Measurements from ENCODE around the gene POLR2M. TPM values are rescaled to one million over a fixed set of nuclear protein-coding genes. Genes with fewer than 3 reads are reported as not detected.
A peak's percentile ranks its signal among the peaks of the same experiment; 100 is the strongest.

POLR2M gene
- total and polyA plus RNA-seq, 4 donors, result 20.6 to 306 (median 84.8) TPM

DNA sequence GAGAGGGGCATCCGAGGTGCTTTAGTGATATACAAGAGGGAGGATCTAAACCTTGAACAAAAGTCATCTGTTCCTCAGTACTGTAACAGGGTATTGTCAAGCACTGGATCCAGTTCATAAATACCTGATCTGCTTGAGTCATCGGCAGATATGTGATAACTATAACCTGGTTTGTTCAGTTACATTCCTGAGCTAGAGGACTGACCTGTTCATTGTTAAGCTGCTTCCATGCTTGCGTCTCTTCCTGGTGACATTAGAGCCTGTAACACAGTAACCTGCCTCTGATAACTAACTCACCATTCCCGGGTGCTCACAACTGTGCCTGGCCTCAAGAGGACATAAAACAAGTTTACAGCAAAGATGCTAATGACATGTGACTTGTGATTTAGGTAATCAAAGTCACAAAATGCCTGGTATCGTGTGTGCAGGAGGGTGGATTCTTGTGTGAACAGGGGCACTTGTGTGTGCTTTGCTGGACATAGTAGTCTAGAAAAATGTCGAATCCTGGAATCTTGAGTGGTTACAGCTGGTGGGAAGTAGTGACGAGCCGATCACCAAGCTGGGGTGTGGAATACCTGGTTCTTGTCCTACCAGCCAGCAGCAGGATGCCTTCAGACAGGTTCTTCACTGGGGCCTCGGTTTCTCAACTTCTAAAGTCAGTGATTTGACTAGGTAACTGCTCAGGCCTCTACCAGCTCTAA is 30.9 kb upstream of the POLR2M start:
- Histone ChIP-seq H3K4me3 (no peak overlapping the region), H3K9ac (ENCODE audit: insufficient read depth in 1 of 2, low read length in 2 of 2) (no peak overlapping the region), H3K27me3 (ENCODE audit: control insufficient read depth in 3 of 3, insufficient read depth in 3 of 3, low read length in 2 of 3) (no peaks in the 10 kb centered on the region), H3K36me3 (ENCODE audit: control insufficient read depth in 4 of 4, insufficient read depth in 4 of 4, low read length in 4 of 4) (peaks cover 0 to 7% (median 2%) of the 10 kb centered on the region in 4 donors), H3K4me1 (ENCODE audit: control insufficient read depth in 5 of 5, insufficient read depth in 5 of 5, low read length in 5 of 5) (peaks cover 0 to 25% (median 0%) of the 10 kb centered on the region in 5 donors), H3K9me3 (ENCODE audit: control insufficient read depth in 4 of 4, insufficient read depth in 3 of 4, low read length in 3 of 4) (no peaks in the 10 kb centered on the region), H3K27ac (ENCODE audit: low read depth in 1 of 2, low read length in 1 of 2) (peak overlapping the region in 1 of 2 donors; percentile 73)
- 78 to 88% methylated on average over 9 of the region's 9 CpGs for WGBS, 2 donors
- peak; percentile 27 for ATAC-seq (ENCODE audit: insufficient read depth, low FRiP score)
- TF ChIP-seq CTCF (IDR thresholded peaks at IDR 0.05; ENCODE audit: control extremely low read depth, extremely low read depth), result no peak
- DNase-seq, result peak in 2 of 3 donors; percentile 10 to 16

DNA sequence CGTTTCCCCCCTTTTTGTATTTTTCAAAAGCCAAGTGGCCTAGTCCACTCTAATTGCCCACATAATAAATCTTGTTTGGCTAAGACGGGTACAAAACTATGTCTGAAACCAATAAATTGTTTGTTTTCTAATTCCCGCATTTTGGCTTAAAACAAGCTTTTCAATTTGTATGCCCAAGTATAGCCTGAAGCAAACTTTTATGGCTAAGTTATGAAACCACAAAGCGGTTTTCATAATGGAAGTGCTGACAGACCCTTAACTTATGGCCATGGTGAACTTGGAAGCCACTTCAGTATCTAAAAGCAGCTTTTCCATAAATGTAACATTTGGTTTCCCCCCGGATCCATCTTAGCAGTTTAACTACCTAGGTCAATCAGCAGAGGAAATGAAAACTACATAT is 29.9 kb upstream of the POLR2M start:
- peaks cover 0 to 26% (median 0%) of the 10 kb centered on the region in 5 donors for H3K4me1 ChIP-seq (ENCODE audit: control insufficient read depth in 5 of 5, insufficient read depth in 5 of 5, low read length in 5 of 5)
- no peak for TF ChIP-seq CTCF (IDR thresholded peaks at IDR 0.05; ENCODE audit: control extremely low read depth, extremely low read depth)
- no peaks in the 10 kb centered on the region for H3K9me3 ChIP-seq (ENCODE audit: control insufficient read depth in 4 of 4, insufficient read depth in 3 of 4, low read length in 3 of 4)
- no peaks in the 10 kb centered on the region for H3K27me3 ChIP-seq (ENCODE audit: control insufficient read depth in 3 of 3, insufficient read depth in 3 of 3, low read length in 2 of 3)
- no peak overlapping the region for H3K4me3 ChIP-seq
- DNase-seq, result no peak
- 90 to 94% methylated on average over 5 of the region's 5 CpGs for WGBS, 2 donors
- H3K36me3 ChIP-seq (ENCODE audit: control insufficient read depth in 4 of 4, insufficient read depth in 4 of 4, low read length in 4 of 4), result peaks cover 0 to 7% (median 2%) of the 10 kb centered on the region in 4 donors
- no peak overlapping the region for H3K9ac ChIP-seq (ENCODE audit: insufficient read depth in 1 of 2, low read length in 2 of 2)
- H3K27ac ChIP-seq (ENCODE audit: low read depth in 1 of 2, low read length in 1 of 2), result no peak overlapping the region
- ATAC-seq (ENCODE audit: insufficient read depth, low FRiP score), result no peak

DNA sequence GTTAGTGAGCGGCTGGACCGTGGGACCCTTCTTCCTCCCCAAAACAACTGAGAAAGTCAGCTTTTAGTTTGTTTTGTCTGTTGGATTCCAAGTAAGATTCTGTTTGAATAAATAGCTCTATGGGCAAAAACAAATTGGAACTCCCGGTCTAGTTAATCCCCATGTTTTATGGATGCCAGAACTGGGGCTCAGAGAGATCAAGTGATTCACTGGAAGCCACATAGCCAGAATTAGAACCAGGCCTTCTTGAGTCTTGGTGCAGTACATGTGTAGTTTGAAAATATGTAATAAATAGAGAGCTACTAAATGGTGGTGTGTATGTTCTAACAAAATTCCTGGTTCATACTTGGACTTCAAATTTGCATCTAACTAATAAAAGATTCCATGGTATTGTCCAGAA is 29.3 kb upstream of the POLR2M start:
- TF ChIP-seq CTCF (IDR thresholded peaks at IDR 0.05; ENCODE audit: control extremely low read depth, extremely low read depth), result no peak
- DNase-seq, result no peak
- H3K4me3 ChIP-seq, result no peak overlapping the region
- H3K9ac ChIP-seq (ENCODE audit: insufficient read depth in 1 of 2, low read length in 2 of 2), result no peak overlapping the region
- H3K27ac ChIP-seq (ENCODE audit: low read depth in 1 of 2, low read length in 1 of 2), result no peak overlapping the region
- H3K9me3 ChIP-seq (ENCODE audit: control insufficient read depth in 4 of 4, insufficient read depth in 3 of 4, low read length in 3 of 4), result no peaks in the 10 kb centered on the region
- no peak for ATAC-seq (ENCODE audit: insufficient read depth, low FRiP score)
- H3K27me3 ChIP-seq (ENCODE audit: control insufficient read depth in 3 of 3, insufficient read depth in 3 of 3, low read length in 2 of 3), result no peaks in the 10 kb centered on the region
- peaks cover 0 to 5% (median 2%) of the 10 kb centered on the region in 4 donors for H3K36me3 ChIP-seq (ENCODE audit: control insufficient read depth in 4 of 4, insufficient read depth in 4 of 4, low read length in 4 of 4)
- 95 to 96% methylated on average over 3 of the region's 3 CpGs for WGBS, 2 donors
- peaks cover 0 to 32% (median 0%) of the 10 kb centered on the region in 5 donors for H3K4me1 ChIP-seq (ENCODE audit: control insufficient read depth in 5 of 5, insufficient read depth in 5 of 5, low read length in 5 of 5)

All from lung (tissue), 12 donors.